Measurements from ENCODE around the gene CGNL1.

CGNL1 gene

DNA sequence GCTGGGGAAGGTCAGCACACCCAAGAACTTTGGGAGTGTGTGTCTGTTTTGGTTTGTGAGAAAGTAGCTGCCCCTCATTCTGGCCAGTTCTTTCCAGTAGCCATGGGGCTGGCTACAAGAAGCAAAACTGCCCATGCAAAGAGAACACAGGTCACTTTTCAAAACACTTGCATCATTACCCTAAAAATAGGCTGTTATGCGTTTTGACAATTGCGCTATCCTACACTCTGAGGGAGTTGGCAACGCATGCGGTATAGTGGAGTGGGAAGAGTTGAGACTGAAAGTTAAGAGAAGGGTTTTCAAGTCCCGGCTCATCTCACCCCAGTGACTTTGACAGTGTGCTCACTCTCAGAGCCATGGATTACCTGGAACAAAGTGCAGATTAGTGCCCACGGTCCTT, 173.6 kb downstream of the CGNL1 start:
- DNase-seq (ENCODE audit: low read depth): no peak

DNA sequence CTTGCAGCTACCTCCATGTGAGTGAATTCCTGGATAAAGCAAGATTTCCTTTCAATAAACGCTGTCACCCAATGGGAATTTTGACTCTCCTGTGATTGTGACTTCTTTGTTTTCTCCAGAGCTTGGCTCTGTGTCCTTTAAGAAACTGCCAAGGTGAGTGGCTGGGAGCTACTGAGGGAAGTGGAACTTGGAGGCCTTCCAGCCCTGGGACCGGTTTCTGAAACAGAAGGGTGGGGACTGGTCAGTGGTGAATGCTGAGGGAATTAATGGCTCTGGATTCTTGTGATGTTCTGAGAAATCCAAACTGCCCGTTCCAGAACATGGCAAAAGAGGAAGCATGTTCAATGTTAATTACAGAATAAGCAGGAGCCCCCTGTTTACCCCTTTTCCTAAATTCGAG, 174.3 kb downstream of the CGNL1 start:
- no peak for DNase-seq (ENCODE audit: low read depth)

DNA sequence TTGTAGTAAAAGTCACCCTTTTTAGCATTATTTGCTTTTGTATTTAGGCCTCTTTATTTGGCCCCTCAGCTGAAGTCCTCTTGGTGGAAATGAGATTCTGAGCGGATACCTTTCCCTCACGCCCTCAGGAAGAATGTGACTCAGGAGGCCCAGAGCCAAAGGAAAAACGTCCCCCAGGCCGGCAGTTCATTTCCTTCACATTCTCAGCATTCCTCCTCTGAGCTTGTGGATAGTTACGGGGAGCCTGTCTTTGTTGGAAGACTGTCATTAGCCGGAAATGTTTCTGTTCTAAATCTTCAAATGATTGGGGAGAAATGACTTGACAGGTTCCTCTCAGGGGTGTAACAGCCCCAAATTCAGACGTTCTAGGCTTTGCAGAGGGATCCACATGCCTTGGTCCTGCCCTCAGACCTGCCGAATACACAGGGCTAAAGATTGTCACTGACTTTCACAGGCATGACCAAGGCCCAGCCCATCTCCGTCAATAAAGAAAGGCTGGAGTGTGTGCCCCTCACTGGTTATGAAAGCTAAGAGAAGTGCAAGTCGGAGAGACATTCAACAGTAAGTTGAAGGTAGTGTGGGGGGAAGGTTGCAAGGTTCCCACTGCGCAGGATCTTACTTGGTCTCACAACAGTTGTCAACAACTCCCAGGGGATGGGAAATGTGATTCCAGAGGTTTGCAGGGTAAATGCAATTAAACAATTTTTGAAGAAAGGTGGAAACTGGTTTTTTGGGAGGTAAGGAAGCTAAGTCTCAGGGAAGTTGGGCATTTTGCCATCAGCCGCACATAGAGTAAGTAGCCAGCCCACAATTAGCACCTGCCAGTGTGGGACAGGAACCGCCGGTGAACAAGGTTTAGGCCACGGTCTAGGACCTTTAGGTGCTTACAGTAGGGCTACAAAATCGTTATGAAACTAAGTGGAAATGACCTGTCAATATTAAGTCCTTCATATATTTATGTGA, 175.7 kb downstream of the CGNL1 start:
- no peak for DNase-seq (ENCODE audit: low read depth)

DNA sequence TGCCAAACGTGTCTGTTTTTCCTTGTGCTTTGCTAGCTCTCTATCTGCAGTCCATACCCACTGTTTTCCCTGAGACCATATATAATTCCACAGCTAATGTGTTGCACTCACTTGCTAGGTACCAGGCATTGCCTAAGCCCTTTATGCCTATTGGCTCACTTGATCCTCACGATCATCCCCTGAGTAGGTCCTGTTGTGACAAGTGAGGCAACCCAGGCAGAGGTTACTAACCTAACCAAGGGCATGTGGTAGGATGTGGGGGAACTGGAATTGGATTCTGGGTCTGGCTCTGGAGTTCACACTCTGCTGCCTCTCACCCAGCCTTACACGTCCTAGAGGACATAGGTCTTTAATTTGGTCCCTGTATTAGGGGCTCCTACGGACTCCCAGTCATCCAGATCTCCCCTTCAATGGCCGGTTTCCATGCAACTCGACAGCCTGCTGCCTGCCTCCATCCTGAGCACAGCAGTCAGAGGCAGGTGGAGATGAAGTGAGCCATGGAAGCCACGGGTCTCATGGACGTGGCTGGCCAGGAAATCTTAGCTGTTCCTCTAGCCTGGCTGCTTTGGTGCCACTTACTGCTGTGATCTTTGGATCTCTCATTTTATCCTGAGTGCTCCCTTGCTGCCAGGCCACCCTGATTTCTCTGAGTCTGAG, 176.5 kb downstream of the CGNL1 start:
- DNase-seq (ENCODE audit: low read depth): no peak

DNA sequence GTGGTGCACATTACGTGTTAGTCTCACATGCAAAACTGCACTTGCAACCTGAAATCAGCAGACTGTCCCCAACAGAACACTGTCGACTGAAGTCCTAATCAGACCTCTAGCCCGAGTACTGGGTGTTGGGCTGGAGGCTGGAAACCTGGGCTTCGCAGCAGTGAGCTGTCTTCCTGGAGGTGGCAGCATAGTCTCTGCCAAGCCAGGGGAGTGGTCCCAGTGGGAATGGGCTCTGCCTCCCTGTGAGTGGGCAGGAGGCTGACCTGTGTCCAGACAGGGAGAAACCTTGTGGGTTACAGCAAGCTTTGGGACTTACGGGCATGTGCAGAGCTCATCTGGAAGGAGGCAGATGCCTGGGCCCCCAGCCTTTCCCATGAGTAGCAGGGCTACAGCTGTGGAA, 177.2 kb downstream of the CGNL1 start:
- DNase-seq (ENCODE audit: low read depth): no peak

DNA sequence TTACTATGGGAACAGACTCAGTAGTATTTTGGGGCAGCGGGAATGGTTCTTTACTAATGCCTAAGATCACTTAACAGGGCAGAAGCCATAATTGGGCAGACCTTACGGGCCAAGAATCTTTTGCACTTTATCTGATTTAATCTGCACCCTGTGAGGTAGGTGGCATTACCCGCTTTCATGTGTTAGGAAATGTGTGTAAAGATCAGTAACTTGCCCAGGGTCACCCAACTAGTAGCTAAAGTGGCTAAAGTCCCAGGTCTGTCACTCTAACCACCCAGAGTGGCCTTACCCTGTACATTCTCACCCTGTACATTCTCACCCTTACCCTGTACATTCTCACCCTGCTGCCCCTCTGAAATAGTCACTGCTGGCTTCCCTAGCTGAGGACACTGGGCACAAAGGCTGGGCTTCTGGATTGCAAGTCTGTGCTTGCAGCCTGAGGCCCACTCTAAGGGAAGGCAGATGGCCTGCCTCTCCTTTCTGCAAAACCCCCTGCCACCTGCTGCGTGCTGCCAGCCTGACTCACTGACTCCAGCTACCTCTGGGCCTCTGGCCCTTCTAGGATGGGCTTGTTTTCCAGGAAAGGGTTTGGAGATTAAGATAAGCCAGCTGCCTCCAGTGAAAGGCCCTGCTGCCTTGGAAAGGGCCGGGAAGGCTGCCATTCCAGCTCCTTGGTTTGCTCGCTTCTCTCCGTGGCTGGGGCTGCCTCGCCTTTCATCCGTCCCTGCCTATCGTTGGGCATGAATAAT, 177.9 kb downstream of the CGNL1 start:
- no peak for DNase-seq (ENCODE audit: low read depth)

DNA sequence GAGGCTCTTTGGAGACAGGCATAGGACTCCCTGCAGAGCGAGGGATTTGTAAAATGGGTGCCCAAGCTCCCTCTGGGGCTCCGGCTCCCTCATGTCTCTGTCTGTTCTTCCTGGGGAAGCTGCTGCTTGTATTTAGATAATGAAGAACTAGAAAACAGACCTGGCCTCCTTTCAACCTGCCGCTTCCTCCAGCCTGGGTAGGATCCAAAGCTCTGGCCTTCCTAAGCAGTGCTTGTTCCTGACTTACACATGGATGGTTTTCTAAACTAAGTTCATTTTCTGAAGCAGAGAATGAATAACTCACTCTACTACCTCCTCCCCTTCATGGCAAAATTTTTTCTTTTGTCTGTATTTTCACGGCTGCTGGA, 178.5 kb downstream of the CGNL1 start:
- no peak for DNase-seq (ENCODE audit: low read depth)

DNA sequence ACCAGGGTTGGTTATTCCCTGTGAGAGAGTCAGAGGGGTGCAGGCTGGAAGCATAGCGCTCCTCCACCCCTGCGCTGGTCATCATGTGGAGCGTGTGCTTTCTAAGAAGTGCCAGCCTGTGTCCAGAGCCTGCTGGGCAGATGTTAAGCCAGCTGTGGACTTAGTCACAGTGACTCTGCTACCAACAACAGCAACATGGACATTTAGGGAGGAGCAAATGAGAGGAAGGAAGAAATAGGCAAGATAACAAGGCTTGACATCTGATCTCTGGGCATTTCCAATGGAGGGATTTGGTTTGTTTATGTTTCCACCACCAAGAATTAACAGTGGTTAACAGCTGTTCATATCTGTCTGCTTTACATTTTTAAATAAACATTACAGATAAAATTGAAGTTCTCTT, 179.0 kb downstream of the CGNL1 start:
- no peak for DNase-seq (ENCODE audit: low read depth)

DNA sequence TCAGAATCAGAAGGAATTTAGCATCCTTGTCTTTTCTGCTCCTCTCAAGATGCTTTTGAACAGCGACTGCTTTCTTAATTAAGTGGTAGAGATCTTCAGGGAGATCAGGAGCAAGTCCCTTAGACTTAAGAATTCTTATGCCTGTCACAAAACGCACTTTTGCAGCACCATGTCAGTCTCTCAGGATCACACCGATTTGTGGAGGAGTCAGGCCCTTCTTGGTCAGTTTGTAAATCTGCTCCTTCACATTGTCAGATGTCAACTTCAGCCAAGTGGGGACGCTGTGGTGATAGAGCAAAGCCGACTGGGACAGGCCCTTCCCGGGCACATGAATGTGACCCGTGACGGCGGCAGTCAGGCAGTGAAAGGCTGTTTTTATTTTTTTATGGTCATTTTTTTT, 179.7 kb downstream of the CGNL1 start:
- DNase-seq (ENCODE audit: low read depth): no peak

DNA sequence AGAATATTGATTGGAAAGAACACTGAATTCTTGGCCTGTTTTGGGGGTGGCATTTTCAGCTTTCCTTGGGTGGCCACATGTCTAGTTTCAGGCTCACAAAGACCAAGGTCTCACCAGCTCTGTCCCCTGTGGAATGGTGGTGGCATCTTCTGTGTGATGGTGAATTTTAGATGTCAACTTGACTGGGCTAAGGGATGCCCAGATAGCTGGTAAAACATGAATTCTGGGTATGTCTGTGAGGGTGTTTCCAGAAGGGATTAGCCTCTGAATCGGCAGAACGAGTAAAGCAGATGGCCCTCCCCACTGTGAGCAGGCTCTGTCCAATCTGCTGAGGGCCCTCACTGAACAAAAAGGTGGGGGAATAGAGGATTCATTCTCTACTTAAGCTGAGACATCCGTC, 181.0 kb downstream of the CGNL1 start:
- DNase-seq (ENCODE audit: low read depth): no peak

DNA sequence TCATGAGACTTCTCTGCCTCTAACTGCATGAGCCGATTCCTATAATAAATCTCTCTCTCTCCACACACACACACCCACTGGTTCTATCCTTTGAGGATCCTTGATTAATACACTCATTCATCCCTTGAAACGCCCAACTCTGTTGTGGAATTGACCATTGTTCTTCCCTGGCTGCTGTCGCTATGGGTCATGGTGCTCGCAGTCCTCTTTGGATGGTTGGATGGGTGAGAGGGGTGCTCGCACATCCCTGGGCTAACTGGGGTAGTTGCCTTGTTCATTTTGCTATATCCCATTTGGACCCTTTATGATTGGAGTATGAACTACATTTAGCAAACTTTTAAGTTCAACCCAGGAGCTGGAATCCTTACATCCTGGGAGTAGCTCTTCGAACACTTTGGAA, 181.5 kb downstream of the CGNL1 start:
- DNase-seq (ENCODE audit: low read depth): no peak

DNA sequence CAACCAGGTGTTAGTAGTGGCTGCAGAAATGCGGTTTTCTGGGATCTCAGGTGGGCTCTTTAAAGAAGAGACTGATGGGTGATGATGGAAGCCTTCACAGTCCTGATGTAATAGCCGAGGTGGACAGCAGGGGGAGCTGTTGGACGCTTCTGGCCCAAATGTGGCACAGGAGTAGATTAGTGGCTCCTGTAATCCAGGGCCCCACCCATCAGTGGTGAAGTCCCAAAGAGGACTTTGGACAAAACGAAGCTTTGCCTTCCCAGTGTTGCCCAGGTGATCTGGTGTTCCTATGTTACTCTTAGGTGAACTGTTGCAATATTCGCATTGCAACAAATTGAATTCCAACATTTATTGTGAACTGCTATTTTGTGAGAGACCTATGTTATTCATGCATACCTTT, 183.6 kb downstream of the CGNL1 start:
- DNase-seq (ENCODE audit: low read depth): peak; percentile 66

DNA sequence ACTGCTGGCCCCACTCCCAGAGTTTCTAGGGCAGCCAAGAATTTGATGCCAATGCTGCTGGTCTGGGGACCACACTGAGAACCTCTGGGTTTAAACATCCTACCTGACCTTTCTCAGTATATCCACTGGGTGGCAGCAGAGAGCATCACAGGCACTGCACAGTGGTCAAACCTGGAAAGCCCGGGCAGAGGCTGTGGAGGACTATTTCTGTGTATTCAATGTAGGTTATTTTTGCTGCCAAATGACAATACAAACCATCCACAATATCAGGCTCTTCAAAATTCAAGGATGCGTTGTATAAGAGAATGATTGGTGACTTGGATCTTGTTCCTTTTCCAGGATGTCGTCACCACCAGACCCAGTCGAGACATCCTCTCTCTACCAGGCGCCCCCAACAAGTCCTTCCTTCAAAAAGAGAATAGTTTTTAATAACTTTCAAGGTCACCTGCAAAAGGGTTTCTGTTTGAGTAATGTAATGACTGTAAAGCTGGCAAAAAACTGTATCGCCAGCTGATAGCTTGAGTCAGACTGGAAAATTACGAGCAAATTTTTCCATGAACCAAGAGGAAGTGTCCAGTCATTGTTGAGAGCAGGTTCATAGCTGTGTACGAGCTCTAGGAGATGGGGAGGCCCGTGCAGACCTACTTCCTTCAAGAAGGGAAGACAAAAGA, 184.9 kb downstream of the CGNL1 start:
- peak; percentile 15 for DNase-seq (ENCODE audit: low read depth)

DNA sequence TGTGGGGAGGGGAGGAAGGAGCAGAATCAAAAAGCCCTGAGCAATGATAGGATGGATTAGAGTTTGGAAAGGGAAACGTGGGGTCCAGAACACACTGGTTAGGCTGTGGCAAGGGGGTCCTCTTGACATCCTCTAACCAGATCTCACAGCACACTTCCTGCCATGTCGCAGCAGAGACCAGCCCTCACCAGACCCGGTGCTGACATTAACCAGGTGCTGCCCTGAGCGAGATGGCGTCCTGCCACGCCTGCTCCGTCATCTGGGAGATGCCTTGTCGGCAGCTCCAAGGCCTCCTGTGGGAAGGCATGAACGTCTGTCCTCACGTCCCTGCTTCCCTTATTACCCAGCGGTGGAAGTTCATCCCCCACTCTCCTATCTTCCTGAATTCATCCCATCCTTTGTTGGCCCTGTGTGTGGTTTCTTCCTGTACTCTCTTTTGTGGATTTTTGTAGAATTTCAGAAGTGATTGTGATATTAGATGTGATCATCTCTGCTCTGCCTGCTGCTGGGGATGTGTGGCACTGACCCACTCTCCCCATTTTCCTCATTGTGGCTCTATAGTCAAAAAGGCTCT, 186.0 kb downstream of the CGNL1 start:
- DNase-seq (ENCODE audit: low read depth): no peak

DNA sequence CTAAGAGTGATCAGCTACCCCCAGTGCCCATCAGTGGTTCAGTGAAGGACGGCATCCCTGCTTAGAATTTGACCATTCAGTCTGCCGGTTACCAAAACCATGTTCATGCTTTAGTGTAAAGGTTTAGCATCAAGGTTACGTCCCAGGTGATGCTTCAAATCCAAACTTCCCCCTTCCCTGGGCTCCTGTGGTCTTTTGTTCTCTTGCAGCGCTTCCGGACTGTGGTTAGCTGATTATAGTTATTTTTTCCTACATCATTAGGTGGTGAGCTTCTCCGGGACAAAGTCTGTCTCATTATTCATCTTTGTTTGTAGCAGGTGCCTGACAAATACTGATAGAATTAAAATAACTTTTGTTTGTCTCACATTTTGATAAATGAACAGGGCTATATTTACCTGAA, 187.1 kb downstream of the CGNL1 start:
- DNase-seq (ENCODE audit: low read depth): no peak

DNA sequence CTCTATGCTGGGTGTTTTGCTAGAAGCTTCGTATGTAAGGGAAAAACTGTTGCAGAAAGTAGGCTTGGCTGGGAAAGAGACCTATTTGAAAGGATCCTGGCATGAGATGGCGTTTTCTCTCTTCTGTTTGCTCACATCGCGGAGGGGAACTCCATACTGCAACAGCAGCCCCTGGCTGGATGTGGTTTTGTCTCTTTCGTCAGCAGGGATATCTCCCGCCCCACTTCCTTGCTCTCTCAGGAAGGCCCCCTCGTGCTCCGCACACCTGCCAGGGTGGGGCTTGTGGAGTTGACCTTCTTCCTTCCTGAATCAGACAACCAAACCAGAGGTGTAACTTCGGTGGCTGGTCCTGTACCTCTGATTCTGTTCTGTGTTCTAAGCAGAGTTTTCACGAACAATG, 189.0 kb downstream of the CGNL1 start:
- no peak for DNase-seq (ENCODE audit: low read depth)

DNA sequence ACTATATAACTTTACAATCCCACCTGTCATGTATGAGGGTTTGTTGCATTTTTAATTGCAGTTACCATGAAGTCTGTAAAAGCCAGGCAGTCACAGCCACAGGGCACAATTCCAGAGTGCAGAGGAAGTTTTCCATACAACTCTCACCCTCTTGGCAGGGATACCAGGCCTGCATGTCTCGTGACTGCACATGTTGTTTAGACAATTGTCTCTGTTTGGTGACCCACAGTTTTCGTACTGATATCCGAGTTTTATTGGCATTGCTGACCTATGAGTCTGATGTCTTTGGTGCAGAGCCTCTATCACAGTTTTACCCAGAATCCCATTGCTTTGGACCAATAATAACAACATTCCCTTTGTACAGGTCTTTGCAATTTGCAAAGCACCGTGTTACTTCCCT, 190.5 kb downstream of the CGNL1 start:
- no peak for DNase-seq (ENCODE audit: low read depth)

DNA sequence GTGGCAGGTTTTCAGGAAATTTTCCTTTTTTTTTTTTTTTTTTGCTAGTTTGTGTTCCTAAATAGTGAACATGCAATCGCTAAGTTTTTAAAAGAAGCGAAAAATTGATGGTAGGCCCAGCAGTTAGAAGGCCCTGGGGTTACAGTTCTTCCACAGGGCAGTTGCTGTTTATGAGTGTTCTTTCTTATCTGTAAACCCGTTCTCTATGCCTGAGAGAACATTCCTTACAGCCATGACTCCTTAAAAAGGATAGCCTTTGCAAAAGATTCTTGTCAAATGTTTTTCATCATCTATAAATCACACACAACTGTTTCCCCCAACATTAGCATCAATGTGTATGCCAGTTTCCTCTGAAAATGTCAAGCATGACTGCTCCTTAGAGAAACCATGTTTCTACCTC, 191.6 kb downstream of the CGNL1 start:
- no peak for DNase-seq (ENCODE audit: low read depth)

DNA sequence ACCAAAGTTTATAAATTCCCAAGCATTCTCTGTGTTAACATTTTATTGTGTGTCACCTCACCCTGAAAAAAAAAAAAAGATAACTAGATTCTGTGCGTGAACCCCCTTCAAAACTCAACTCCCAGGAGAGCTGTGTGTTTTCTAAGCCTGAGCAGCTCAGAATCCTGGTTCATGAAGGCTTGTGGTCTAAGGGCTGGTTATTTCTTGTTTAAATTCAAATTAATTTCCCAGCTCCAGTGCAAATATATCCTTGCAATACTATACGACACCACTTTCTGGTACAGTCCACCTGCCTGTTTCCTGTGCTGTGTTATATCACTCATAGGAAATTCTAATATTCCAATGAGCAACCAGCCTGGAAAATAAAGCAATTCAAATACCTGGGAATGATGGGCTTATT, 192.0 kb downstream of the CGNL1 start:
- no peak for DNase-seq (ENCODE audit: low read depth)

DNA sequence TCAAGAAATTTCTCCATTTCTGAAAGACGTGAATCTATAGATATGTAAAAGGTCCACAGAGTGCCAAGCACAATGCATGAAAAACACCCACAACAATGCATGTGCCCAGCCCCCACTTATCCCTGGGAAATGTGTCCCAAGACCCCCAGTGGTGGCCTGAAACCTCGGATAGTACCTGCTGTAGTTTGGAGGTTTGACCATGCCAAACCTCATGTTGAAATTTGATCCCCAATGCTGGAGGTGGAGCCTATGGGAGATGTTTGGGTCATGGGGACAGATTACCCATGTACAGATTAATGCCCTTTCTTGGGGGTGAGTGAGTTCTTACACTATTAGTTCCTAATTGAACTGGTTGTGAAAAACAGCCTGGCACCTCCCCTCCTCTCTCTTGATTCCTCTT, 194.0 kb downstream of the CGNL1 start:
- DNase-seq (ENCODE audit: low read depth): no peak

DNA sequence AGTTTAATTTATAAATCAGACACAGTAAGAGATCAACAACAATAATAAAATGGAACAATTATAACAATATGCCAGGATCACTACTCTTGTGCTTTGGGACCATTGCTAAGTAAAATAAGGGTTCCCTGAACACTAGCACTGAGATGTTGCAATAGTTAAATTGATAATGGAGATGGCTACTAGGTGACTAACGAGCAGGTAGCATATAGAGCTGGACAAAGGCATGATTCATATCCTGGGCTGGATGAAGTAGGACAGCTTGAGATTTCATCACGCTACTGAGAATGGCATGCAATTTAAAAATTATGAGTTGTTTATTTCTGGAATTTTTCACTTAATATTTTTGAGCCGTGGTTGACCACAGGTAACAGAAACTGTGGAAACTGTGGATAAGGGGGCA, 194.7 kb downstream of the CGNL1 start:
- DNase-seq (ENCODE audit: low read depth): no peak

DNA sequence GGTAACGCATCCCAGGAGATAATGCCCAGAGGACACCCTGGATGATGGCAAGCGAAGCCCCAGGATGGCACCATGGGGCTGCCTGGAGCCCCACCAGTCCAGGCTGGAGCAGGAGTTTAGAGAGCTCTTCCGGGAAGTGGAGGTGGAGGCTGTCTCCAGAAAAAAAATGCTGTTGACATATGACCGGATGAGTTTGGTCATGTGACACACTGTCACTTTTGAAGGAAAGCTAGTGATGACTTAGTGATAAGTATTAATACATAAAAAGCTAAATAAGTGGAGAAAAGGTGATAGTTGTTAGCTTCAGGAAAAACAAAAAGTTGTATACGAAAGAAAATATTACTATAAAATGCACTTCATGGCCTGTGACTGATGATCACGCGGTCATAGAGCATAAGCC, 195.4 kb downstream of the CGNL1 start:
- DNase-seq (ENCODE audit: low read depth): no peak

Measured in stimulated activated CD8-positive, alpha-beta memory T cell treated with anti-CD3 and anti-CD28 coated beads, Interleukin-15, amount 100 ng/mL, for 24 hours (primary cell).